IPS DF 19.7 (cell line): ENCODE measurements around the gene COL5A2.

Source experiments
- DNase-seq: peaks from one replicate; pipeline ENCODE4 v3.0.0-alpha.2; 2013; ENCODE audit warnings: low read depth, low spot score

The COL5A2 gene

DNA sequence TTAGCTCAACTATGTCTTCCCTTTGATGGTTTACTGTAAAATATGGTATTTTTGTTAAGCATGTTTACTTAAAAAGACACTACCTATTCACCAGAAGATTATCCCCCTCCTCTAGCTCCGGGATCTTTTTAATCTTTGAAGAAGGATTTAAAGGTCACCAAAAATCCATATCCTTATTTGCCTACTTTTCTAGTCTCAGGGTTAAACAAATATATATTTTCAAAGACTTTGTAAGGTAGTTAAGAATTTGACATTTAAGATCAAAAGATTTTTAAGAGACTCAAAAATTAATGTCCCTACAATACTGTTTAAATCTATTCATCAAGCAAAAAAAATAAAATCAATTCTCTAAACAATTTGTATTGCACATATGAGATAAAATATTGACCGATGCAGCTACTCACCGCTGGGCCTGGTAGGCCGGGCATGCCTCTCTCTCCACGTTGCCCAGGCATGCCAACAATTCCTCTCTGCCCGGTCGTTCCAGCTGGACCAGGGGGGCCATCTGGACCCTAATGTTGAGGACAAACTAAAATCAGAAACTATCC, 129.3 kb downstream of the COL5A2 start:
- no peak for DNase-seq

GRCh38 chr2:189049709-189050164, 129.8 kb downstream of the COL5A2 start:
- DNase-seq = no peak

DNA sequence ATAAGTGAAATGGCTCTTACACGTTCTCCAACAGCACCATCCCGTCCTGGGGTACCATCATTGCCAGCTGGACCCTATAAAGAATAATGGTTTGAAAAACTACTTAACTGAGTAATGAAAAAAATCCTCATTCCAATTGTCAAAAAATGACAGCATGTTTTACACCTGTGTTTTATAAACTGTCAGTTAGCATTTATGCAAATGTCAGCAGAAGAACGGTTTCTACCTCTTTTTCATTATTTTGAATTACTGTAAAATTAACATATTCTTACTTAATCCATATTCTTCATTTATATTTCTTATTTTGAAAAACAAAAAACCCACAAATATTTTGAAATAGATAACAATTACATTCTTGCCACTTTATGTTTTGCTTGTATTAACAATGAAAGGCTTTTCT, 131.4 kb downstream of the COL5A2 start:
- no peak for DNase-seq

DNA sequence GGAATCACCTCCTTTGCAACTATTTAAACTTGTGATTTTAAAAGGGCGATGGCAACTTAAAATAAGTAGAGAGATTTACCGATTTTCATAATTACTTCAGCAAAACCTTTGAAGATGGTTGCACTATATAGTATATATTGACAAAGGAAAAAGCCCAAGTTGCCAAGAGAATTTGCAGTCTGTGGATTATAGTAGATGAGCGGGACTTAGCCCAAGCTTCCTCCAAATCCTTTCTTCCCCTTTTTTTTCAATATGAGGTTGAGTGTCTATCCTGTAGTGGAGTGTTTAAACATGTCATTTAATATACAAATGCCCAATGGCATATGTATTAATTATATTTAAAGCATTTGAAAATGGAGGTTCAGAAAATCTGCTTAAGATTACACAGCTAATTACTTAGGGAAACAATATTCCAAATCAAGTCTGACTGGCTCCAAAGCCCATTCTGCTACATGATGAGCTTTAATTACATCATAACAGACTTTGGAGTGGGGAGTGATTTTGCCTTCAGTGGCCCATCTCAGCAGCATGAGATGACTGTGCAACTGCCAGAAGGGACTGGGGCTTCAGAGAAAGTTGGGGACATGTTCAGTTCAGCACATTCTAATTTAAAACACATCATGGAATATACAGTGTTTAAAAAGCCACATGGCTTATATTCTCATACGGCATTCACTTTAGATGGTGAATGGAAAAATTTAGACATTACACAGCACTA, 132.2 kb downstream of the COL5A2 start:
- DNase-seq = no peak

DNA sequence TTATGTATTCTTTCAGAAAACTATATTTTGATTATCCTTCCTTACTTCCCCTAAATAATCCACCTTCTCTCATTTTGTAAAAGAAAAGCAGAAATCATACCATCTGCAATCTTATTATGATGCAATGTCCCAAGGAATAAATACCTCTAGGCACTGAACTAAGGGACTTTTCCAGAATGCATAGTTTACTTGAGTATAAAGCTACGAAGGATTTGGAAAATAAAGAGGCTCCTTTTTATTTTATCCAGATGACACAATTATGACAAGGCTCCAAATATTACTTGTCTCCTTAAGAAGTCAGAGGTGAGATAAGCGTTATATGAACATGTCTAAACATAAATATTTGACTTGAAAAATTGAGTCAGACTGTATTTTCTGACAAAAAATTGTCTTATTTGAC, 133.2 kb downstream of the COL5A2 start:
- no peak for DNase-seq

- DNase-seq = no peak
Measured at GRCh38 chr2:189045836-189046235, 133.7 kb downstream of the COL5A2 start.

GRCh38 chr2:189037518-189037917, 142.0 kb downstream of the COL5A2 start:
- DNase-seq = no peak

- DNase-seq = peak; percentile 25
Measured at GRCh38 chr2:189024901-189025618, 154.5 kb downstream of the COL5A2 start.

DNA sequence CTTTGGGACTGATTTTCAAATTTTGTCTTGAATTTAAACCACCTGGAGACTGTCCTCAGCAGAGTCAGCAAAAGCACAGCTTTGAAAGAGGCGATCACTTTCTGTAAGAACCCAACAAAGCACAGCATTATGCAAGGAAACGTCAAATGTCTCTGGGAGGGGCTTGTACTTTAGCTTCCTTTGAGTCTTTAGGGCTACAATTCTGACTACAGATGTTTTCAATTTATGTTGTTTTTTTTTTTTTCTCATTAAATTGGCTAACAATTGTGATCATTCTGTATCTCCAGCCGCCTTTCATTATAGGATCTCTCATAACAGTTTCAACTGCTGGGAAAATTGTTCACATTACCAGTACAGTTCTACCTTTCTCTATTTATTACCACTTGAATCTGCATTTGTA, 157.1 kb downstream of the COL5A2 start:
- DNase-seq = no peak

DNA sequence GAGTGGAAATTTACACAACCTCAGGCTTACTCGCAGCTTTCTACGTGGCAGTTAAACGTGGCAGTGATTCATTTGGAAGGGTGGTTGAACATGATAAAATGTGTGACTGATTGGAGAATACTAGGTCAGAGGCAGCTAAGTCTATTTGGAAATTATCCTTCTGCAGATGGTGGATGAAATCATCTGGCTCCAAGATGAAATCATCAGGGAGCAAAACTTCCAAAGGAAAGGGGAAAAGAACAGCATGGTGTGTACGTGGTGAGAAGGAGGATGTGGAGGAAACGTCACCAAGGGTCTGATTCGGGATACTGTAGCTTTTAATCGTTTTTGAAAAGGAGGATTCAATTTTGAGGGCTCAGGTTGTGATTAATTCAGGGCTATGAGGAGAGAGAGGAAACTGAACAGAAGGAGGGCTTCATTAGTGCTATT, 157.5 kb downstream of the COL5A2 start:
- DNase-seq = no peak

GRCh38 chr2:189020179-189020578, 159.4 kb downstream of the COL5A2 start:
- DNase-seq = no peak

GRCh38 chr2:189018631-189019030, 160.9 kb downstream of the COL5A2 start:
- DNase-seq = no peak

DNA sequence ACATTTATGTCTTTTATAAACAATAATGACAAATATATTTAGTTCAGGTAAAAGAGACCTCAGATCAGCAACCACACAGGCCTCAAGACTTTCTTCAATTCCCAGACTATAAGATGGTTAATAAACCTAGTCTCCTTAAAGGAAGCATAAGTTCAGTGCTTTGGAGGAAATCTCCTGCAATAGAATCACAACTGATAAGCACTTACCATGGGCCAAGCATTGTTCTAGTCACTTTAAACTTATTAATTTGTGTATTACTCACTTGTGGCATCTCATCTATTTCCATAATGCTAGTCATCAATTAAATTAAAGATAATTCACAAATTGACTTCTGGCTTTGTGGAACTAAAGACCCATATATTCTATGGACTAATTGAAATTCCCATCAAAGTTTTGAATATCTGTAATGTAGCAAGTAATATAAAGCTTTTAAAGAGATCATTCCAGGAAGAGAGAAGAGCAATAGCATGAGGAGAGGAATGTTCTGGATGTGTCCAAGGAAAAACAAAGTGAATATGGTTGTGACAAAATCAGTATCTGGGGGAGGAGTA, 163.2 kb downstream of the COL5A2 start:
- DNase-seq = no peak

DNA sequence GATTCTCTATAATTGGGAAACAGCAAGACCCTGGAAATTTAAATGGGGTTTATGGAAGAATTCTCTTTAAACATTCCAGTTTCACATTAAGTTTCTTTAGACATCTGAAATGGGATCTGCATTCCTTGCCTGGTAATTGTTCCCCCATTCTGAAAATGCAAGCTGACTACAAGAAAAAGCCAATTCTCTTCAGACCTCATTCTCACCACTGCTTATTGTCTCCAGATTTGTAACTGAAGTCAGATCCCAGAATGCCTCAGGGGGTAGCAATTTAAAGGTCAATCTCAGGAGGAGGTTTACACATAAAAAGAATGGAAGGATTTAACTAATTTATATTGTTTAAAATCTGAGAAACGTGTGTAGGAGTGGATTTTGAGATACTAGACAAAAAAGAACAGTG, 164.2 kb downstream of the COL5A2 start:
- DNase-seq = no peak

DNA sequence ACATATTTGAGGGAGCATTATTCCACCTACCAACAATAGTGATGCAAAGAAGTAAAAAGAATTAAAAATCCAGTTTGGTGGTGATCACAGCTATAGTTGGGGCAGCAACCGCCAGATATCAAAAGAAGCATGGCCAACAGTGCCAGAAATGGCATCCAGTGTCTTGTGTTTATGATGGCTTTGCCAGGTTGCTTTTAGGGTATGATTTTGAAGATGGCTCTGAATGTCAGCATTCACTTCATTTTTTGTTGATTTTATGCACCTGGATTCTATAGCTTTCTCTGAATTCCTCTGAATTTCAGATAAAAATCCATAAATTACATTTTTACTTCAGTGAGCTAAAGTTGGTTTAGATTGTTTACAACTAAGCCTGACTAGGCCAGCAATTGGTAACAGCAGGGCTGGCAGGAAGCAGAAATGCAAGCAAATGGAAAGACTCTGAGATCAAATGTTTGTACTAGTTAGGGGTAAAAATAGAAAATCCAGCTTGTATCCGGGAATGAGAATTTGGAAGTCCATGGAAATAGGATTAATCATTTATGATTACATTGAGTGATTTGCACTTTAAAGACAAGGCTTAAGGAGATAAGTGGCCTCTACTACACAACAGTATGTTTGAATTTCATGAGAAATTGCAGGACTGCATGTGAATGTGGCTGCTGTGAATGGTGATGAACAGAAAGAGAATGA, 165.0 kb downstream of the COL5A2 start:
- DNase-seq = no peak

DNA sequence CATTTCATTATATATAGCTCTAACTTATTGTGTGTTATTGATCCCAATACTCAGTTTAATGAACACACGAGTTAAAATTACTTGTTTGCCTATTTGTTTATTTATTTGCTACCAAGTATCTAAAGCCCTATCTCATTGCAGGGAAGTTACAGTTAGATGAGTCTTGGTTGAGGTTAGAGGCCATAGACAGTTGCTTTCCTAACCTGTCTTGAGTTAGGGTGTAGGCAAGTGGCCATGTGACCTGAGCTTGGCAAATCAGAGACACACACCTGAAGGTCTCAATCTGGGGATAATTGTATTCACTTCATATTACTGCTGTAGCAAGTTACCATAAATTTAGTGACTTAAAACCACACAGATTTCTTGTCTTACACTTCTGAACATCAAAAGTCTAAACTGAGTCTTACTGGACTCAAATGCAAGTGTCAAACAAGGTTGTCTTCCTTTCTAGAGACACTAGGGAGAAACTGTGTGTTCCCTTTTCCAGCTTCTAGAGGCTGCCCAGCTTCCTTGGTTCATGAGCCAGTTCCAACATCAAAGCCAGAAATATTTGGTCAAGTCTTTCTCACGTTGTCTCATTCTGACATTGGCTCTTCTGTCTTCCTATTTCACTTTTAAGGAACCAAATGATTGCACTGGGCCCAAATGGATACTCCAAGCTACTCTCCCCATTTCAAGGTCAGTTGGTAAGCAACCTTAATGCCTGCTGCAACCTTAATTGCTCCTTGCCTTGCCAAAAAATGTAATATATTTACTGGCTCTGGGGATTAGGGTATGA, 165.7 kb downstream of the COL5A2 start:
- no peak for DNase-seq

- DNase-seq = no peak
Measured at GRCh38 chr2:189013031-189013430, 166.5 kb downstream of the COL5A2 start.

GRCh38 chr2:189012351-189012750, 167.2 kb downstream of the COL5A2 start:
- no peak for DNase-seq

DNA sequence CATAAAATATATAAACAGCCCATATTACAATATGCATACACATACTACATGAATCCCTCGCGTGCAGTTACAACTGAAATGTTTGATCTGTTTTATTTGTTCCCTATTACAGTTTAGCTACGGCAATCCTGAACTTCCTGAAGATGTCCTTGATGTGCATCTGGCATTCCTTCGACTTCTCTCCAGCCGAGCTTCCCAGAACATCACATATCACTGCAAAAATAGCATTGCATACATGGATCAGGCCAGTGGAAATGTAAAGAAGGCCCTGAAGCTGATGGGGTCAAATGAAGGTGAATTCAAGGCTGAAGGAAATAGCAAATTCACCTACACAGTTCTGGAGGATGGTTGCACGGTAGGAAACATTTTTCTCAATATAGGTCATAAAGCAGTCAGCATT, 169.0 kb downstream of the COL5A2 start:
- DNase-seq = no peak

DNA sequence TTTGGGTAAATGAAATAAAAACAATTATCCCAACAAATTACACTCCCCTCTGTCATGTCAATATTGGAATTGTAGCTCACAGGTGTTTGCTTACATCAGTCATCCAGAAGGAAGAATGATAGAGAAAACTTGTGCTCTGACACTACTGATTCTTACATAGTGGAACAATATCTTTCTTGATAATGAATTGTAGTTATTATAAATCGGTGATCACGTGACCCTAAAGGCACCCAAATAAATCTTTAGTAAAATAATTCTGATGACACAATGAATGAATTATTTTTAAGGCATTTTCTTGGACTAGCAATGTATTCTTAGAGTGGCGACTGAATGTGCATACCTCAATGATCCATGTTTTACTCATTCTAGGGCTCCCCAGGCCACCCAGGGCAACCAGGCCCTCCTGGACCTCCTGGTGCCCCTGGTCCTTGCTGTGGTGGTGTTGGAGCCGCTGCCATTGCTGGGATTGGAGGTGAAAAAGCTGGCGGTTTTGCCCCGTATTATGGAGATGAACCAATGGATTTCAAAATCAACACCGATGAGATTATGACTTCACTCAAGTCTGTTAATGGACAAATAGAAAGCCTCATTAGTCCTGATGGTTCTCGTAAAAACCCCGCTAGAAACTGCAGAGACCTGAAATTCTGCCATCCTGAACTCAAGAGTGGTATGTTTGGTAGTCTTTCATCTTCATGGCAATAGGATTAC, 170.9 kb downstream of the COL5A2 start:
- DNase-seq = no peak

GRCh38 chr2:189002079-189002478, 177.5 kb downstream of the COL5A2 start:
- DNase-seq = no peak
